PC-3 (cell line): ENCODE results near the gene PCDHGA3.

Experiments used
- EZH2 ChIP-seq: fragments of 300-600 bp; sonication (generic); IDR thresholded peaks from one replicate; pipeline ENCODE4 v1.6.1; 2017; ENCODE audit warnings: antibody characterized with exemption, mild to moderate bottlenecking, low read length; ENCODE audit not compliant: unreplicated experiment
- EZH2phosphoT487 ChIP-seq: fragments of 300-600 bp; sonication (generic); IDR thresholded peaks from 2 replicates; pipeline ENCODE4 v1.6.1; 2018; ENCODE audit warnings: mild to moderate bottlenecking, antibody characterized with exemption, low read length, borderline replicate concordance
- TF ChIP-seq, protein P1 (sequence below): fragments of 300-600 bp; sonication (generic); conservative IDR thresholded peaks from 2 replicates; pipeline ENCODE4 v1.5.1; 2017; ENCODE audit warnings: antibody characterized with exemption, low read depth, mild to moderate bottlenecking, low read length

GRCh38 chr5:141320225-141321169 is 23.1 kb upstream of the PCDHGA3 start, which contains the start of gene TAF7:
- no peak for TF ChIP-seq EZH2
- TF ChIP-seq, protein P1, sequence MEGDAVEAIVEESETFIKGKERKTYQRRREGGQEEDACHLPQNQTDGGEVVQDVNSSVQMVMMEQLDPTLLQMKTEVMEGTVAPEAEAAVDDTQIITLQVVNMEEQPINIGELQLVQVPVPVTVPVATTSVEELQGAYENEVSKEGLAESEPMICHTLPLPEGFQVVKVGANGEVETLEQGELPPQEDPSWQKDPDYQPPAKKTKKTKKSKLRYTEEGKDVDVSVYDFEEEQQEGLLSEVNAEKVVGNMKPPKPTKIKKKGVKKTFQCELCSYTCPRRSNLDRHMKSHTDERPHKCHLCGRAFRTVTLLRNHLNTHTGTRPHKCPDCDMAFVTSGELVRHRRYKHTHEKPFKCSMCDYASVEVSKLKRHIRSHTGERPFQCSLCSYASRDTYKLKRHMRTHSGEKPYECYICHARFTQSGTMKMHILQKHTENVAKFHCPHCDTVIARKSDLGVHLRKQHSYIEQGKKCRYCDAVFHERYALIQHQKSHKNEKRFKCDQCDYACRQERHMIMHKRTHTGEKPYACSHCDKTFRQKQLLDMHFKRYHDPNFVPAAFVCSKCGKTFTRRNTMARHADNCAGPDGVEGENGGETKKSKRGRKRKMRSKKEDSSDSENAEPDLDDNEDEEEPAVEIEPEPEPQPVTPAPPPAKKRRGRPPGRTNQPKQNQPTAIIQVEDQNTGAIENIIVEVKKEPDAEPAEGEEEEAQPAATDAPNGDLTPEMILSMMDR, result peak; percentile 77
- no peak for TF ChIP-seq EZH2phosphoT487
